Glomerular endothelial cell (primary cell): ENCODE data around the gene TCERG1L. TPM values are rescaled to one million over a fixed set of nuclear protein-coding genes. Genes with fewer than 3 reads are reported as not detected.
"Not testable (repeated sequence)": the region's sequence is repeated elsewhere in the genome, so short reads cannot be mapped to it uniquely, and the experiment has no call there.

ENCODE experiments used
- DNase-seq: peaks from one replicate; pipeline ENCODE4 v3.0.0-alpha.2; 2011; ENCODE audit warnings: low read depth, low spot score; ENCODE audit errors: extremely low read depth
- total RNA-seq: library from RNA; depleted of rRNA; stranded (reverse); fragments of >200 nt; gene quantifications from 2 replicates; pipeline ENCODE4 v1.2.3, GENCODE V29; 2015

The TCERG1L gene
- total RNA-seq, 1 donor from 2014 or later, result not detected

- DNase-seq, result no peak
Observed at GRCh38 chr10:131195558-131196159, 115.9 kb downstream of the TCERG1L start.

GRCh38 chr10:131195116-131195515, 116.4 kb downstream of the TCERG1L start:
- DNase-seq, result no peak

GRCh38 chr10:131193923-131194322, 117.6 kb downstream of the TCERG1L start:
- DNase-seq, result no peak

GRCh38 chr10:131188494-131188893, 123.0 kb downstream of the TCERG1L start:
- DNase-seq, result no peak

GRCh38 chr10:131187926-131188325, 123.6 kb downstream of the TCERG1L start:
- no peak for DNase-seq

GRCh38 chr10:131187274-131187673, 124.2 kb downstream of the TCERG1L start:
- no peak for DNase-seq

- DNase-seq, result no peak
Observed at GRCh38 chr10:131186547-131187253, 124.8 kb downstream of the TCERG1L start.

- DNase-seq, result no peak
Observed at GRCh38 chr10:131184503-131184902, 127.0 kb downstream of the TCERG1L start.

- DNase-seq, result no peak
Observed at GRCh38 chr10:131183546-131184045, 127.9 kb downstream of the TCERG1L start.

GRCh38 chr10:131181456-131181855, 130.1 kb downstream of the TCERG1L start:
- DNase-seq, result no peak

- no peak for DNase-seq
Observed at GRCh38 chr10:131180740-131181415, 130.6 kb downstream of the TCERG1L start.

- DNase-seq, result no peak
Observed at GRCh38 chr10:131180086-131180485, 131.4 kb downstream of the TCERG1L start.

GRCh38 chr10:131179361-131179760, 132.2 kb downstream of the TCERG1L start:
- DNase-seq, result no peak

GRCh38 chr10:131178521-131179331, 132.8 kb downstream of the TCERG1L start:
- DNase-seq, result no peak

- DNase-seq, result no peak
Observed at GRCh38 chr10:131177431-131178327, 133.8 kb downstream of the TCERG1L start.

GRCh38 chr10:131176907-131177306, 134.6 kb downstream of the TCERG1L start:
- no peak for DNase-seq

GRCh38 chr10:131176324-131176723, 135.2 kb downstream of the TCERG1L start:
- not testable (repeated sequence) for DNase-seq

- DNase-seq, result no peak
Observed at GRCh38 chr10:131175891-131176290, 135.6 kb downstream of the TCERG1L start.

GRCh38 chr10:131174651-131175540, 136.6 kb downstream of the TCERG1L start:
- no peak for DNase-seq
